T47D (cell line): ENCODE data around the gene SBF1.

ENCODE experiments used
- DNase-seq, 2 experiments: peaks; one replicate each; pipeline versions ENCODE4 v3.0.0 to v3.0.0-alpha.2; 2011 to 2012; ENCODE audit warnings: low read depth in 1 of 2, low spot score in 1 of 2
- JUND ChIP-seq: IDR thresholded peaks from 2 replicates; pipeline ENCODE4 v1.6.1; 2012; ENCODE audit warnings: low read depth
- in situ Hi-C: cut with HindIII; loops from 2 replicates; pipeline ENCODE4 v1.10.0; 2016; ENCODE audit warnings: low sequenced_read_pairs, low pct_unique_long_range_greater_than_20kb

Gene SBF1

GRCh38 chr22:50464451-50464850 is 10.4 kb downstream of the SBF1 start:
- no peak for TF ChIP-seq JUND
- in situ Hi-C loops: no loop called here
- DNase-seq: no peak

GRCh38 chr22:50463188-50463900 is 11.5 kb downstream of the SBF1 start:
- TF ChIP-seq JUND: no peak
- no peak for DNase-seq
- in situ Hi-C loops: no loop called here

GRCh38 chr22:50461979-50462540 is 12.8 kb downstream of the SBF1 start:
- in situ Hi-C loops: no loop called here
- no peak for DNase-seq
- no peak for TF ChIP-seq JUND

- no peak for TF ChIP-seq JUND
- in situ Hi-C loops: no loop called here
- no peak for DNase-seq
Measured at GRCh38 chr22:50461536-50461935, 13.3 kb downstream of the SBF1 start.

- in situ Hi-C loops: no loop called here
- no peak for DNase-seq
- TF ChIP-seq JUND: no peak
Measured at GRCh38 chr22:50460938-50461337, 13.9 kb downstream of the SBF1 start.

GRCh38 chr22:50459496-50460140 is 15.2 kb downstream of the SBF1 start:
- DNase-seq: no peak
- in situ Hi-C loops: no loop called here
- no peak for TF ChIP-seq JUND

GRCh38 chr22:50459016-50459415 is 15.8 kb downstream of the SBF1 start:
- no peak for DNase-seq
- TF ChIP-seq JUND: no peak
- in situ Hi-C loops: no loop called here

GRCh38 chr22:50456466-50457234 is 18.2 kb downstream of the SBF1 start:
- in situ Hi-C loops: no loop called here

GRCh38 chr22:50456026-50456425 is 18.8 kb downstream of the SBF1 start:
- in situ Hi-C loops: no loop called here
- no peak for DNase-seq
- no peak for TF ChIP-seq JUND

More at GRCh38 chr22:50456466-50457234, 18.2 kb downstream of the SBF1 start:
- no peak for TF ChIP-seq JUND
- no peak for DNase-seq

GRCh38 chr22:50455201-50455600 is 19.6 kb downstream of the SBF1 start:
- in situ Hi-C loops: no loop called here
- DNase-seq: no peak
- no peak for TF ChIP-seq JUND

- no peak for DNase-seq
- no peak for TF ChIP-seq JUND
- in situ Hi-C loops: no loop called here
Measured at GRCh38 chr22:50454556-50455075, 20.2 kb downstream of the SBF1 start.

- DNase-seq: no peak
- in situ Hi-C loops: no loop called here
- no peak for TF ChIP-seq JUND
Measured at GRCh38 chr22:50452649-50453048, 22.2 kb downstream of the SBF1 start.
